Panc1 (cell line): ENCODE data around the gene ZNF804A. TPM values are rescaled to one million over a fixed set of nuclear protein-coding genes. Genes with fewer than 3 reads are reported as not detected.

Source experiments
- ATAC-seq: fragments of 200-7000 bp; cut with Tn5 transposase; 2 replicates; pipeline ENCODE4 v1.9.1; 2020; ENCODE audit warnings: mild to moderate bottlenecking, moderate library complexity
- BruUV-seq: library from RNA; stranded (reverse); fragments of 400-500 nt; replicated peaks from 2 replicates; lab custom pipeline; 2021; lab: Mats Ljungman, UMichigan
- CTCF ChIA-PET: fragments of 300-600 bp; sonication (Branson Sonifier 250); formaldehyde crosslinking; loops from one replicate; lab custom pipeline; 2022; ENCODE audit warnings: antibody characterized with exemption; lab: Charles Lee
- POLR2A ChIA-PET: fragments of 300-600 bp; sonication (Branson Sonifier 250); formaldehyde crosslinking; loops from one replicate; lab custom pipeline; 2022; ENCODE audit warnings: antibody characterized with exemption; lab: Charles Lee
- DNase-seq: peaks from one replicate; pipeline ENCODE4 v3.0.0-alpha.2; 2010; ENCODE audit warnings: low read depth, low spot score
- H3K27ac ChIP-seq: 2 replicates; pipeline ENCODE4 v1.5.1; 2011; ENCODE audit warnings: mild to moderate bottlenecking, low read length, inconsistent platforms
- H3K27me3 ChIP-seq: fragments of 200-500 bp; sonication (Bioruptor generic); 2 replicates; pipeline ENCODE4 v1.6.0; 2014; ENCODE audit warnings: low read length, inconsistent platforms; ENCODE audit not compliant: control insufficient read depth, insufficient read depth
- H3K36me3 ChIP-seq: fragments of 200-500 bp; sonication (Bioruptor generic); 2 replicates; pipeline ENCODE4 v1.5.1; 2014; ENCODE audit warnings: inconsistent platforms, mild to moderate bottlenecking, low read length, moderate library complexity; ENCODE audit not compliant: control insufficient read depth, insufficient read depth
- H3K4me1 ChIP-seq: 2 replicates; pipeline ENCODE4 v1.5.1; 2011; ENCODE audit warnings: inconsistent platforms, mild to moderate bottlenecking, low read length, moderate library complexity; ENCODE audit not compliant: control insufficient read depth, insufficient read depth
- H3K4me3 ChIP-seq, 2 experiments: 2 replicates each; pipeline ENCODE4 v1.5.1; 2011 to 2012; ENCODE audit warnings: low read depth in 2 of 2, low read length in 2 of 2, mild to moderate bottlenecking in 2 of 2, inconsistent platforms in 1 of 2, moderate library complexity in 1 of 2
- H3K9me3 ChIP-seq: fragments of 200-500 bp; sonication (Bioruptor generic); 2 replicates; pipeline ENCODE4 v1.5.1; 2014; ENCODE audit warnings: low read depth, mild to moderate bottlenecking, inconsistent platforms, low read length, moderate library complexity; ENCODE audit not compliant: control insufficient read depth, insufficient read depth
- POLR2AphosphoS5 ChIP-seq: IDR thresholded peaks from 2 replicates; pipeline ENCODE4 v1.6.1; 2012; ENCODE audit warnings: mild to moderate bottlenecking, low read depth, low read length, moderate library complexity
- SIN3A ChIP-seq: IDR thresholded peaks from 2 replicates; pipeline ENCODE4 v1.6.1; 2012; ENCODE audit warnings: low read depth, mild to moderate bottlenecking, low read length, moderate library complexity, borderline replicate concordance; ENCODE audit not compliant: insufficient read depth
- TCF7L2 ChIP-seq: IDR thresholded peaks from 2 replicates; pipeline ENCODE4 v1.6.1; 2011; ENCODE audit warnings: mild to moderate bottlenecking, low read depth, low read length, inconsistent platforms
- in situ Hi-C: cut with HindIII; loops from 2 replicates; pipeline ENCODE4 v1.10.0; 2016; ENCODE audit warnings: low sequenced_read_pairs, low pct_unique_long_range_greater_than_20kb
- intact Hi-C: fragments of 100-400 bp; cut with micrococcal nuclease; formaldehyde crosslinking; loops from one replicate; pipeline ENCODE4 v1.10.0; 2022; ENCODE audit not compliant: unreplicated experiment
- total RNA-seq: library from RNA; stranded (reverse); gene quantifications from one replicate; pipeline ENCODE4 v1.2.1, GENCODE V29; 2021; ENCODE audit not compliant: unreplicated experiment
- TF ChIP-seq, protein P1 (sequence below): fragments of 450-650 bp; IDR thresholded peaks from 2 replicates; pipeline ENCODE4 v1.5.1; 2017; ENCODE audit warnings: mild to moderate bottlenecking
- TF ChIP-seq, protein P2 (sequence below), 2 experiments: IDR thresholded peaks; 2 replicates each; pipeline ENCODE4 v1.6.1; 2011 to 2012; ENCODE audit warnings: low read depth in 2 of 2, control low read depth in 1 of 2, low read length in 1 of 2, mild to moderate bottlenecking in 1 of 2, moderate library complexity in 1 of 2; ENCODE audit not compliant: insufficient read depth in 1 of 2

Gene ZNF804A
- total RNA-seq, 1 experiment from 2014 or later = 2.2 TPM

DNA sequence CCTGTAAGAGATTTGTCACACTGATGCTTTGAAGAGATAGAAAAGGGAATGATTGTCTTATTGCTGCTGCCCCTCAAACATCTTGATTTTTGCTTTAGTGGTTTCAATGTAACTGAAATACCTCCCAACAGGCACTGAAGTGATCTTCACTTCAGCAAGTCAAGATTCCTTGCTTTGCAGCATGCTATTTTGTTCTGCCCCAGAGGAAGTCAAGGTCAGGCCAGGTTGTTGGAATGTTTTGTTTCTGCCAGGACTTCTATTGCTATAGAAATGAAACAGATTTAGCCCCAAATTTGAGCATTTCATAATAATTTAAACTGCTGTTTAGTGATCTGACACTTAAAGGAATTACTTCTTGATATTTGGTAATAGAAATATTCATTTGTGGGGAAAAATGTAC lies 277.6 kb downstream of the ZNF804A start:
- Histone ChIP-seq H3K36me3 (no peaks in the 10 kb centered on the region; the same call in 1 of the 2 replicates), H3K4me1 (no peaks in the 10 kb centered on the region), H3K27me3 (no peaks in the 10 kb centered on the region), H3K27ac (no peak overlapping the region), H3K4me3 (no peak overlapping the region), H3K9me3 (no peaks in the 10 kb centered on the region; the same call in 1 of the 2 replicates)
- intact Hi-C loops (no loop called here), in situ Hi-C loops (no loop called here)
- ChIA-PET CTCF (interaction anchor here (0.6 kb wide), 1 partner anchor 1768 kb away, joined by 7 read pairs; no protein-coding TSS in a partner anchor), POLR2A (no interaction called here)
- DNase-seq (no peak), ATAC-seq (no peak)
- BruUV-seq = no TSS peak
- TF ChIP-seq, protein P1, sequence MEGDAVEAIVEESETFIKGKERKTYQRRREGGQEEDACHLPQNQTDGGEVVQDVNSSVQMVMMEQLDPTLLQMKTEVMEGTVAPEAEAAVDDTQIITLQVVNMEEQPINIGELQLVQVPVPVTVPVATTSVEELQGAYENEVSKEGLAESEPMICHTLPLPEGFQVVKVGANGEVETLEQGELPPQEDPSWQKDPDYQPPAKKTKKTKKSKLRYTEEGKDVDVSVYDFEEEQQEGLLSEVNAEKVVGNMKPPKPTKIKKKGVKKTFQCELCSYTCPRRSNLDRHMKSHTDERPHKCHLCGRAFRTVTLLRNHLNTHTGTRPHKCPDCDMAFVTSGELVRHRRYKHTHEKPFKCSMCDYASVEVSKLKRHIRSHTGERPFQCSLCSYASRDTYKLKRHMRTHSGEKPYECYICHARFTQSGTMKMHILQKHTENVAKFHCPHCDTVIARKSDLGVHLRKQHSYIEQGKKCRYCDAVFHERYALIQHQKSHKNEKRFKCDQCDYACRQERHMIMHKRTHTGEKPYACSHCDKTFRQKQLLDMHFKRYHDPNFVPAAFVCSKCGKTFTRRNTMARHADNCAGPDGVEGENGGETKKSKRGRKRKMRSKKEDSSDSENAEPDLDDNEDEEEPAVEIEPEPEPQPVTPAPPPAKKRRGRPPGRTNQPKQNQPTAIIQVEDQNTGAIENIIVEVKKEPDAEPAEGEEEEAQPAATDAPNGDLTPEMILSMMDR = no peak

DNA sequence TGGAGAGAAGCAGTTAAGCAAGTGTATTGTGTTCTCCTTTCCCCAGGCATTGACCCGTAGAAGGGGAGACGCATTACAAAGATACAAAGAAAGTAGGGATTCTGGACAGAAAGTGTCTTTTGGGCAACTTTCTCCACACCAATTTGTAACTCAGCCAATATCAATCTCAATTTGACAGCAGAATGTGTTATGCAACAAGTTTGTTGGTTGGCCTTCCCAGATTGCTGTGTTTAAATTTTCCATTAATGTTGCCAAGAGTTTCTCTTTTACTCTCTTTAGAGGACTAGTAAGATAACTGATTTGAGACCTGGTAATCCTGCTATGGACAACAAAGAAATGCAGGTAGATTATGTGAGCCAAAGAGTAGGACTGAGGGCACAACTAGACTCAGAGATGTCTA lies 279.6 kb downstream of the ZNF804A start:
- BruUV-seq = no TSS peak
- intact Hi-C loops (no loop called here), in situ Hi-C loops (no loop called here)
- ChIA-PET CTCF (no interaction called here), POLR2A (no interaction called here)
- H3K36me3 ChIP-seq = no peaks in the 10 kb centered on the region; the same call in 1 of the 2 replicates
- H3K27me3 ChIP-seq = no peaks in the 10 kb centered on the region
- no peak for DNase-seq
- no peaks in the 10 kb centered on the region; the same call in 1 of the 2 replicates for H3K9me3 ChIP-seq
- no peaks in the 10 kb centered on the region for H3K4me1 ChIP-seq
- no peak overlapping the region for H3K4me3 ChIP-seq
- TF ChIP-seq, protein P2, sequence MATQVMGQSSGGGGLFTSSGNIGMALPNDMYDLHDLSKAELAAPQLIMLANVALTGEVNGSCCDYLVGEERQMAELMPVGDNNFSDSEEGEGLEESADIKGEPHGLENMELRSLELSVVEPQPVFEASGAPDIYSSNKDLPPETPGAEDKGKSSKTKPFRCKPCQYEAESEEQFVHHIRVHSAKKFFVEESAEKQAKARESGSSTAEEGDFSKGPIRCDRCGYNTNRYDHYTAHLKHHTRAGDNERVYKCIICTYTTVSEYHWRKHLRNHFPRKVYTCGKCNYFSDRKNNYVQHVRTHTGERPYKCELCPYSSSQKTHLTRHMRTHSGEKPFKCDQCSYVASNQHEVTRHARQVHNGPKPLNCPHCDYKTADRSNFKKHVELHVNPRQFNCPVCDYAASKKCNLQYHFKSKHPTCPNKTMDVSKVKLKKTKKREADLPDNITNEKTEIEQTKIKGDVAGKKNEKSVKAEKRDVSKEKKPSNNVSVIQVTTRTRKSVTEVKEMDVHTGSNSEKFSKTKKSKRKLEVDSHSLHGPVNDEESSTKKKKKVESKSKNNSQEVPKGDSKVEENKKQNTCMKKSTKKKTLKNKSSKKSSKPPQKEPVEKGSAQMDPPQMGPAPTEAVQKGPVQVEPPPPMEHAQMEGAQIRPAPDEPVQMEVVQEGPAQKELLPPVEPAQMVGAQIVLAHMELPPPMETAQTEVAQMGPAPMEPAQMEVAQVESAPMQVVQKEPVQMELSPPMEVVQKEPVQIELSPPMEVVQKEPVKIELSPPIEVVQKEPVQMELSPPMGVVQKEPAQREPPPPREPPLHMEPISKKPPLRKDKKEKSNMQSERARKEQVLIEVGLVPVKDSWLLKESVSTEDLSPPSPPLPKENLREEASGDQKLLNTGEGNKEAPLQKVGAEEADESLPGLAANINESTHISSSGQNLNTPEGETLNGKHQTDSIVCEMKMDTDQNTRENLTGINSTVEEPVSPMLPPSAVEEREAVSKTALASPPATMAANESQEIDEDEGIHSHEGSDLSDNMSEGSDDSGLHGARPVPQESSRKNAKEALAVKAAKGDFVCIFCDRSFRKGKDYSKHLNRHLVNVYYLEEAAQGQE (IDR thresholded peaks at IDR 0.05; ENCODE audit: insufficient read depth in 1 of 2, low read depth in 2 of 2, low read length in 1 of 2) = no peak
- no peak for TF ChIP-seq TCF7L2
- TF ChIP-seq, protein P1 = no peak
- TF ChIP-seq POLR2AphosphoS5 = no peak
- TF ChIP-seq SIN3A = no peak
- no peak overlapping the region for H3K27ac ChIP-seq
- no peak for ATAC-seq
